ENCODE measurements around the gene ZFHX3. TPM values are rescaled to one million over a fixed set of nuclear protein-coding genes. Genes with fewer than 3 reads are reported as not detected.
"Not testable (repeated sequence)": the region's sequence is repeated elsewhere in the genome, so short reads cannot be mapped to it uniquely, and the experiment has no call there.

The ZFHX3 gene
- under 1 TPM; 0.50 to 0.78 TPM for total RNA-seq

- H3K36me3 Mint-ChIP-seq, result no peaks in the 10 kb centered on the region
- DNase-seq (ENCODE audit: low spot score) (peak; percentile 78), ATAC-seq (peak; percentile 77 to 91)
- H3K27ac Mint-ChIP-seq, result no peak within 1 kb of the TSS
- peaks cover 6 to 11% of the 10 kb centered on the region in 2 donors for H3K4me1 Mint-ChIP-seq (ENCODE audit: low read depth in 2 of 2)
- H3K9me3 Mint-ChIP-seq, result no peaks in the 10 kb centered on the region
- H3K4me3 Mint-ChIP-seq, result peak within 1 kb of the TSS; percentile 53
- peaks cover 10 to 21% of the 10 kb centered on the region in 2 donors for H3K27me3 Mint-ChIP-seq
These were observed at the start of gene ZFHX3 for GRCh38 chr16:73047536-73048291. Gene ZFHX3, minus strand, starts transcription at chr16:73048128. Its CDS starts 87,983 bp downstream, at chr16:72960145.

- no peaks in the 10 kb centered on the region for H3K9me3 Mint-ChIP-seq
- H3K27me3 Mint-ChIP-seq, result peaks cover 0 to 5% of the 10 kb centered on the region in 2 donors
- peaks cover 0 to 7% of the 10 kb centered on the region in 2 donors for H3K4me1 Mint-ChIP-seq (ENCODE audit: low read depth in 2 of 2)
- no peak overlapping the region for H3K4me3 Mint-ChIP-seq
- H3K27ac Mint-ChIP-seq, result no peak overlapping the region
- ATAC-seq (no peak), DNase-seq (ENCODE audit: low spot score) (no peak)
- no peaks in the 10 kb centered on the region for H3K36me3 Mint-ChIP-seq
These were observed 48.6 kb upstream of the ZFHX3 start for GRCh38 chr16:73096510-73096909.

GRCh38 chr16:73095885-73096421 is 48.0 kb upstream of the ZFHX3 start:
- H3K4me3 Mint-ChIP-seq, result no peak overlapping the region
- H3K9me3 Mint-ChIP-seq, result no peaks in the 10 kb centered on the region
- DNase-seq (ENCODE audit: low spot score), result no peak
- no peak for ATAC-seq
- peaks cover 0 to 4% of the 10 kb centered on the region in 2 donors for H3K27me3 Mint-ChIP-seq
- H3K36me3 Mint-ChIP-seq, result no peaks in the 10 kb centered on the region
- H3K27ac Mint-ChIP-seq, result no peak overlapping the region
- H3K4me1 Mint-ChIP-seq (ENCODE audit: low read depth in 2 of 2), result peaks cover 0 to 7% of the 10 kb centered on the region in 2 donors

- no peak for ATAC-seq
- peaks cover 0 to 7% of the 10 kb centered on the region in 2 donors for H3K4me1 Mint-ChIP-seq (ENCODE audit: low read depth in 2 of 2)
These were observed 47.4 kb upstream of the ZFHX3 start for GRCh38 chr16:73095142-73095820.

GRCh38 chr16:73094371-73094770 is 46.4 kb upstream of the ZFHX3 start:
- H3K27me3 Mint-ChIP-seq, result peaks cover 0 to 2% of the 10 kb centered on the region in 2 donors
- no peaks in the 10 kb centered on the region for H3K36me3 Mint-ChIP-seq
- no peak overlapping the region for H3K27ac Mint-ChIP-seq
- H3K4me3 Mint-ChIP-seq, result no peak overlapping the region
- peaks cover 0 to 7% of the 10 kb centered on the region in 2 donors for H3K4me1 Mint-ChIP-seq (ENCODE audit: low read depth in 2 of 2)
- DNase-seq (ENCODE audit: low spot score), result no peak
- no peak for ATAC-seq
- no peaks in the 10 kb centered on the region for H3K9me3 Mint-ChIP-seq

More at GRCh38 chr16:73095142-73095820, 47.4 kb upstream of the ZFHX3 start:
- Mint-ChIP-seq H3K27ac (no peak overlapping the region), H3K4me3 (no peak overlapping the region), H3K27me3 (peaks cover 0 to 2% of the 10 kb centered on the region in 2 donors), H3K9me3 (no peaks in the 10 kb centered on the region), H3K36me3 (no peaks in the 10 kb centered on the region)
- DNase-seq (ENCODE audit: low spot score), result no peak

- Mint-ChIP-seq H3K36me3 (no peaks in the 10 kb centered on the region), H3K27me3 (peaks cover 0 to under 1% of the 10 kb centered on the region in 2 donors), H3K4me3 (no peak overlapping the region), H3K27ac (no peak overlapping the region), H3K9me3 (no peaks in the 10 kb centered on the region), H3K4me1 (ENCODE audit: low read depth in 2 of 2) (peaks cover 0 to 7% of the 10 kb centered on the region in 2 donors)
- no peak for DNase-seq (ENCODE audit: low spot score)
- ATAC-seq, result no peak
These were observed 45.5 kb upstream of the ZFHX3 start for GRCh38 chr16:73093146-73094144.

- H3K36me3 Mint-ChIP-seq, result no peaks in the 10 kb centered on the region
- no peaks in the 10 kb centered on the region for H3K9me3 Mint-ChIP-seq
- no peak overlapping the region for H3K4me3 Mint-ChIP-seq
- H3K27ac Mint-ChIP-seq, result no peak overlapping the region
- DNase-seq (ENCODE audit: low spot score) (no peak), ATAC-seq (no peak)
- peaks cover 0 to 5% of the 10 kb centered on the region in 2 donors for H3K27me3 Mint-ChIP-seq
- peaks cover 0 to 7% of the 10 kb centered on the region in 2 donors for H3K4me1 Mint-ChIP-seq (ENCODE audit: low read depth in 2 of 2)
These were observed 44.4 kb upstream of the ZFHX3 start for GRCh38 chr16:73092236-73092781.

- H3K27me3 Mint-ChIP-seq, result peaks cover 0 to 5% of the 10 kb centered on the region in 2 donors
- H3K27ac Mint-ChIP-seq, result no peak overlapping the region
- H3K4me1 Mint-ChIP-seq (ENCODE audit: low read depth in 2 of 2), result peaks cover 0 to 7% of the 10 kb centered on the region in 2 donors
- H3K36me3 Mint-ChIP-seq, result no peaks in the 10 kb centered on the region
- no peak for ATAC-seq
- H3K4me3 Mint-ChIP-seq, result no peak overlapping the region
- H3K9me3 Mint-ChIP-seq, result no peaks in the 10 kb centered on the region
- DNase-seq (ENCODE audit: low spot score), result no peak
These were observed 43.2 kb upstream of the ZFHX3 start for GRCh38 chr16:73091174-73091573.

- H3K9me3 Mint-ChIP-seq, result no peaks in the 10 kb centered on the region
- H3K4me3 Mint-ChIP-seq, result no peak overlapping the region
- peaks cover 0 to 7% of the 10 kb centered on the region in 2 donors for H3K4me1 Mint-ChIP-seq (ENCODE audit: low read depth in 2 of 2)
- H3K27me3 Mint-ChIP-seq, result peaks cover 6 to 14% of the 10 kb centered on the region in 2 donors
- peaks cover 4% of the 10 kb centered on the region for H3K36me3 Mint-ChIP-seq
- DNase-seq (ENCODE audit: low spot score) (no peak), ATAC-seq (peak in 1 of 2 donors; percentile 6)
- H3K27ac Mint-ChIP-seq, result no peak overlapping the region
These were observed 41.5 kb upstream of the ZFHX3 start for GRCh38 chr16:73089420-73089819.

GRCh38 chr16:73086108-73086507 is 38.2 kb upstream of the ZFHX3 start:
- ATAC-seq, result no peak
- Mint-ChIP-seq H3K4me1 (ENCODE audit: low read depth in 2 of 2) (no peaks in the 10 kb centered on the region), H3K27me3 (peaks cover 14 to 18% of the 10 kb centered on the region in 2 donors)

GRCh38 chr16:73083271-73083670 is 35.3 kb upstream of the ZFHX3 start:
- no peak for DNase-seq (ENCODE audit: low spot score)
- no peak for ATAC-seq
- no peaks in the 10 kb centered on the region for H3K9me3 Mint-ChIP-seq

More at GRCh38 chr16:73086108-73086507, 38.2 kb upstream of the ZFHX3 start:
- DNase-seq (ENCODE audit: low spot score), result no peak
- Mint-ChIP-seq H3K9me3 (no peaks in the 10 kb centered on the region), H3K36me3 (peaks cover 7% of the 10 kb centered on the region), H3K27ac (no peak overlapping the region), H3K4me3 (no peak overlapping the region)

GRCh38 chr16:73082634-73083051 is 34.7 kb upstream of the ZFHX3 start:
- H3K9me3 Mint-ChIP-seq; DNase-seq (ENCODE audit: low spot score); H3K27ac Mint-ChIP-seq; H3K4me1 Mint-ChIP-seq (ENCODE audit: low read depth in 2 of 2); ATAC-seq; H3K36me3 Mint-ChIP-seq; H3K4me3 Mint-ChIP-seq: not testable (repeated sequence)
- H3K27me3 Mint-ChIP-seq, result peaks cover 17 to 29% of the 10 kb centered on the region in 2 donors

More at GRCh38 chr16:73083271-73083670, 35.3 kb upstream of the ZFHX3 start:
- Mint-ChIP-seq H3K4me3 (no peak overlapping the region), H3K4me1 (ENCODE audit: low read depth in 2 of 2) (peaks cover 0 to 3% of the 10 kb centered on the region in 2 donors), H3K27ac (no peak overlapping the region), H3K27me3 (peaks cover 19 to 28% of the 10 kb centered on the region in 2 donors), H3K36me3 (peaks cover 7% of the 10 kb centered on the region)

GRCh38 chr16:73080931-73081330 is 33.0 kb upstream of the ZFHX3 start:
- ATAC-seq (no peak), DNase-seq (ENCODE audit: low spot score) (no peak)
- no peak overlapping the region for H3K4me3 Mint-ChIP-seq
- peaks cover 0 to 3% of the 10 kb centered on the region in 2 donors for H3K4me1 Mint-ChIP-seq (ENCODE audit: low read depth in 2 of 2)
- H3K9me3 Mint-ChIP-seq, result no peaks in the 10 kb centered on the region
- H3K27me3 Mint-ChIP-seq, result peaks cover 22 to 32% of the 10 kb centered on the region in 2 donors
- no peak overlapping the region for H3K27ac Mint-ChIP-seq
- peaks cover 7% of the 10 kb centered on the region for H3K36me3 Mint-ChIP-seq
